NOMO-1 treated with DMSO at 0.1 percent for 48 hours (cell line): ENCODE measurements around the gene PRSS2.

Source experiments
- DNase-seq: peaks from one replicate; lab custom pipeline; 2025; ENCODE audit not compliant: unreplicated experiment; lab: John Stamatoyannopoulos, UW

Gene PRSS2

GRCh38 chr7:142800699-142801260 lies 30.0 kb downstream of the PRSS2 start:
- no peak for DNase-seq

GRCh38 chr7:142801601-142802295 lies 31.0 kb downstream of the PRSS2 start:
- no peak for DNase-seq

- DNase-seq = no peak
Measured at GRCh38 chr7:142802301-142802700, 31.5 kb downstream of the PRSS2 start.

- no peak for DNase-seq
Measured at GRCh38 chr7:142803901-142804300, 33.1 kb downstream of the PRSS2 start.

- DNase-seq = no peak
Measured at GRCh38 chr7:142804728-142805207, 34.0 kb downstream of the PRSS2 start.

- DNase-seq = no peak
Measured at GRCh38 chr7:142805350-142806021, 34.7 kb downstream of the PRSS2 start.

GRCh38 chr7:142806022-142806356 lies 35.2 kb downstream of the PRSS2 start:
- no peak for DNase-seq

- DNase-seq = no peak
Measured at GRCh38 chr7:142806957-142807356, 36.2 kb downstream of the PRSS2 start.

GRCh38 chr7:142807855-142808460 lies 37.2 kb downstream of the PRSS2 start:
- DNase-seq = no peak

GRCh38 chr7:142808461-142808801 lies 37.7 kb downstream of the PRSS2 start:
- DNase-seq = no peak

GRCh38 chr7:142808802-142809583 lies 38.2 kb downstream of the PRSS2 start:
- DNase-seq = no peak

GRCh38 chr7:142809671-142810070 lies 38.9 kb downstream of the PRSS2 start:
- no peak for DNase-seq

GRCh38 chr7:142811154-142811737 lies 40.5 kb downstream of the PRSS2 start:
- peak; percentile 15 for DNase-seq

- no peak for DNase-seq
Measured at GRCh38 chr7:142812437-142813215, 41.9 kb downstream of the PRSS2 start.

- DNase-seq = no peak
Measured at GRCh38 chr7:142813226-142813625, 42.5 kb downstream of the PRSS2 start.

- DNase-seq = no peak
Measured at GRCh38 chr7:142813699-142814098, 42.9 kb downstream of the PRSS2 start.

GRCh38 chr7:142814451-142814850 lies 43.7 kb downstream of the PRSS2 start:
- DNase-seq = no peak

- DNase-seq = no peak
Measured at GRCh38 chr7:142815134-142815533, 44.4 kb downstream of the PRSS2 start.

- no peak for DNase-seq
Measured at GRCh38 chr7:142817506-142817905, 46.7 kb downstream of the PRSS2 start.

GRCh38 chr7:142819530-142819929 lies 48.8 kb downstream of the PRSS2 start:
- DNase-seq = no peak
